ENCODE results near the gene EPGN. TPM values are rescaled to one million over a fixed set of nuclear protein-coding genes. Genes with fewer than 3 reads are reported as not detected.

Gene EPGN
- total and polyA plus RNA-seq, 2 of the 13 experiments (the other 11 are each of a cell fraction or from before 2014, with no cell fraction given) = not detected

DNA sequence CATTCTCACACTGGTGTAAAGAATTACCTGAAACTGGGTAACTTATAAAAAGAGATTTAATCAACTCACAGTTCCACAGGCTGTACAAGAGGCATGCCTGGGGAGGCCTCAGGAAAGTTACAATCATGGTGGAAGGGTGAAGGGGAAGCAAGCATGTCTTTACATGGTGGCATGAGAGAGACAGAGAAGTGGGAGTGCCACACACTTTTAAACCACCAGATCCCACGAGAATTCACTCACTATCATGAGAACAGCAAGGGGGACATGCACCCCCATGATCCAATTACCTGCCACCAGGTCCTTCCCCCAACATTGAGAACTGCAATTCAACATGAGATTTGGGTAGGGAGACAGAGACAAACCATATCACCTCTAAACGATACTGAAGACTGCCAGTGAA is 23.0 kb downstream of the EPGN start:
- H3K4me2 ChIP-seq (ENCODE audit: low read depth, low read length) = no peak overlapping the region
- no peaks in the 10 kb centered on the region; a peak in 1 of 5 replicates for H3K27me3 ChIP-seq (ENCODE audit: control insufficient read depth in 1 of 2, insufficient read depth in 2 of 2, low read length in 2 of 2)
- ChIA-PET CTCF (ENCODE audit: low intra/inter-chr PET ratio, low total read pairs) (no interaction called here), POLR2A (no interaction called here)
- no peak for ATAC-seq
- no peak for DNase-seq (ENCODE audit: low spot score)
- H2AFZ ChIP-seq (ENCODE audit: low read length) = no peak overlapping the region
- no peak for FAIRE-seq
- H3K27ac ChIP-seq (ENCODE audit: extremely low read length, insufficient read depth, low read length) = no peak overlapping the region
- no peak overlapping the region for H3K4me3 ChIP-seq (replicated peaks in 1 of 3; ENCODE audit: insufficient read depth in 1 of 3, low read depth in 2 of 3, low read length in 3 of 3)
- no peaks in the 10 kb centered on the region for H4K20me1 ChIP-seq (ENCODE audit: insufficient read depth, low read length)
- H3K36me3 ChIP-seq (replicated peaks in 1 of 2; ENCODE audit: control insufficient read depth in 1 of 2, insufficient read depth in 2 of 2, low read length in 2 of 2) = no peaks in the 10 kb centered on the region
- intact Hi-C loops (cut with micrococcal nuclease; ENCODE audit: unreplicated experiment) = no loop called here
- in situ Hi-C loops (cut with HindIII; ENCODE audit: extremely low pct_ligation_motif_present, low pct_unique_long_range_greater_than_20kb) = no loop called here
- TF ChIP-seq ZFP41 (CRISPR knock-in tag; IDR thresholded peaks at IDR 0.05; ENCODE audit: borderline replicate concordance) (no peak), MEIS2 (CRISPR knock-in tag; IDR thresholded peaks at IDR 0.05) (no peak), ONECUT2 (CRISPR knock-in tag; IDR thresholded peaks at IDR 0.05) (no peak), GABPB1 (CRISPR knock-in tag; IDR thresholded peaks at IDR 0.05) (no peak), ISL2 (CRISPR knock-in tag; IDR thresholded peaks at IDR 0.05) (no peak), ZNF329 (CRISPR knock-in tag; IDR thresholded peaks at IDR 0.05; ENCODE audit: low read depth) (no peak), ZNF720 (CRISPR knock-in tag; IDR thresholded peaks at IDR 0.05) (no peak), ZNF264 (CRISPR knock-in tag; IDR thresholded peaks at IDR 0.05) (no peak), HNRNPH1 (optimal IDR thresholded peaks at IDR 0.05; ENCODE audit: low read depth, low read length) (no peak), ATRX (CRISPR knock-in tag; IDR thresholded peaks at IDR 0.05; ENCODE audit: borderline replicate concordance) (no peak), FIP1L1 (IDR thresholded peaks at IDR 0.05; ENCODE audit: borderline replicate concordance, insufficient read depth, low read depth, low read length) (no peak), ARID4A (CRISPR knock-in tag; IDR thresholded peaks at IDR 0.05; ENCODE audit: borderline replicate concordance) (no peak), ZFY (CRISPR knock-in tag; IDR thresholded peaks at IDR 0.05) (no peak)
- H3K9me3 ChIP-seq (ENCODE audit: low read length) = no peaks in the 10 kb centered on the region
- 20% methylated on average over 2 of the region's 2 CpGs for WGBS (ENCODE audit: low lambda C conversion rate)
- BruUV-seq (replicated peaks) = no TSS peak
- no peak overlapping the region for H3K9ac ChIP-seq (ENCODE audit: insufficient read depth, low read depth, low read length)
- H3K79me2 ChIP-seq (ENCODE audit: insufficient read depth, low read length) = no peaks in the 10 kb centered on the region
- no peaks in the 10 kb centered on the region for H3K4me1 ChIP-seq (ENCODE audit: insufficient read depth, low read length)
